Tibial nerve (tissue), 4 donors: ENCODE data around the gene HAGHL.

Experiments used
- EP300 ChIP-seq, 2 donors: sonication (generic); formaldehyde crosslinking; IDR thresholded peaks; one replicate each; pipeline ENCODE4 v1.6.1; 2017; ENCODE audit warnings: antibody characterized with exemption in 2 of 2, mild to moderate bottlenecking in 1 of 2
- POLR2A ChIP-seq, 2 donors: fragments of 450-650 bp; IDR thresholded peaks; one replicate each; pipeline ENCODE4 v1.6.1; 2017; ENCODE audit warnings: antibody characterized with exemption in 2 of 2, mild to moderate bottlenecking in 2 of 2, moderate library complexity in 2 of 2
- TF ChIP-seq, protein P1 (sequence below), 5 experiments: fragments of 200-600 bp in 3 of 5; fragments of 450-650 bp in 2 of 5; sonication (generic) in 3 of 5; IDR thresholded peaks; one replicate each; pipeline ENCODE4 v1.5.1; 2016 to 2019; ENCODE audit warnings: antibody characterized with exemption in 5 of 5, mild to moderate bottlenecking in 3 of 5, moderate library complexity in 2 of 5

GRCh38 chr16:703406-703805 lies 23.5 kb upstream of the HAGHL start:
- TF ChIP-seq, protein P1, sequence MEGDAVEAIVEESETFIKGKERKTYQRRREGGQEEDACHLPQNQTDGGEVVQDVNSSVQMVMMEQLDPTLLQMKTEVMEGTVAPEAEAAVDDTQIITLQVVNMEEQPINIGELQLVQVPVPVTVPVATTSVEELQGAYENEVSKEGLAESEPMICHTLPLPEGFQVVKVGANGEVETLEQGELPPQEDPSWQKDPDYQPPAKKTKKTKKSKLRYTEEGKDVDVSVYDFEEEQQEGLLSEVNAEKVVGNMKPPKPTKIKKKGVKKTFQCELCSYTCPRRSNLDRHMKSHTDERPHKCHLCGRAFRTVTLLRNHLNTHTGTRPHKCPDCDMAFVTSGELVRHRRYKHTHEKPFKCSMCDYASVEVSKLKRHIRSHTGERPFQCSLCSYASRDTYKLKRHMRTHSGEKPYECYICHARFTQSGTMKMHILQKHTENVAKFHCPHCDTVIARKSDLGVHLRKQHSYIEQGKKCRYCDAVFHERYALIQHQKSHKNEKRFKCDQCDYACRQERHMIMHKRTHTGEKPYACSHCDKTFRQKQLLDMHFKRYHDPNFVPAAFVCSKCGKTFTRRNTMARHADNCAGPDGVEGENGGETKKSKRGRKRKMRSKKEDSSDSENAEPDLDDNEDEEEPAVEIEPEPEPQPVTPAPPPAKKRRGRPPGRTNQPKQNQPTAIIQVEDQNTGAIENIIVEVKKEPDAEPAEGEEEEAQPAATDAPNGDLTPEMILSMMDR (IDR thresholded peaks at IDR 0.05), result no peak
- TF ChIP-seq EP300 (IDR thresholded peaks at IDR 0.05) (no peak), POLR2A (IDR thresholded peaks at IDR 0.05) (no peak)
